ENCODE data around the gene MUC13.

The MUC13 gene

GRCh38 chr3:124907957-124908356, 26.6 kb downstream of the MUC13 start:
- H3K27me3 ChIP-seq (ENCODE audit: control insufficient read depth in 2 of 2, insufficient read depth in 2 of 2, low read length in 2 of 2), result no peaks in the 10 kb centered on the region
- H3K27ac ChIP-seq (ENCODE audit: low read depth in 2 of 2, low read length in 2 of 2), result no peak overlapping the region
- H3K9ac ChIP-seq (ENCODE audit: low read depth in 1 of 2, low read length in 2 of 2), result no peak overlapping the region
- no peak overlapping the region for H3K4me3 ChIP-seq (ENCODE audit: low read length in 2 of 2)
- no peaks in the 10 kb centered on the region for H3K9me3 ChIP-seq (ENCODE audit: control insufficient read depth in 2 of 2, low read length in 2 of 2)
- H3K36me3 ChIP-seq (ENCODE audit: control insufficient read depth in 2 of 2, insufficient read depth in 2 of 2, low read length in 2 of 2), result peaks cover 54 to 64% of the 10 kb centered on the region in 2 donors
- H3K4me1 ChIP-seq (ENCODE audit: control insufficient read depth in 2 of 2, insufficient read depth in 2 of 2, low read length in 2 of 2), result no peaks in the 10 kb centered on the region

GRCh38 chr3:124904835-124905492, 29.6 kb downstream of the MUC13 start:
- H3K4me1 ChIP-seq (ENCODE audit: control insufficient read depth in 2 of 2, insufficient read depth in 2 of 2, low read length in 2 of 2), result no peaks in the 10 kb centered on the region
- peaks cover 31 to 38% of the 10 kb centered on the region in 2 donors for H3K36me3 ChIP-seq (ENCODE audit: control insufficient read depth in 2 of 2, insufficient read depth in 2 of 2, low read length in 2 of 2)
- no peak overlapping the region for H3K9ac ChIP-seq (ENCODE audit: low read depth in 1 of 2, low read length in 2 of 2)
- no peak overlapping the region for H3K27ac ChIP-seq (ENCODE audit: low read depth in 2 of 2, low read length in 2 of 2)
- no peaks in the 10 kb centered on the region for H3K27me3 ChIP-seq (ENCODE audit: control insufficient read depth in 2 of 2, insufficient read depth in 2 of 2, low read length in 2 of 2)
- H3K9me3 ChIP-seq (ENCODE audit: control insufficient read depth in 2 of 2, low read length in 2 of 2), result no peaks in the 10 kb centered on the region
- H3K4me3 ChIP-seq (ENCODE audit: low read length in 2 of 2), result no peak overlapping the region

GRCh38 chr3:124903896-124904834, 30.4 kb downstream of the MUC13 start:
- Histone ChIP-seq H3K9ac (ENCODE audit: low read depth in 1 of 2, low read length in 2 of 2) (no peak overlapping the region), H3K4me1 (ENCODE audit: control insufficient read depth in 2 of 2, insufficient read depth in 2 of 2, low read length in 2 of 2) (no peaks in the 10 kb centered on the region), H3K4me3 (ENCODE audit: low read length in 2 of 2) (no peak overlapping the region), H3K36me3 (ENCODE audit: control insufficient read depth in 2 of 2, insufficient read depth in 2 of 2, low read length in 2 of 2) (peaks cover 27 to 32% of the 10 kb centered on the region in 2 donors), H3K27me3 (ENCODE audit: control insufficient read depth in 2 of 2, insufficient read depth in 2 of 2, low read length in 2 of 2) (no peaks in the 10 kb centered on the region), H3K27ac (ENCODE audit: low read depth in 2 of 2, low read length in 2 of 2) (no peak overlapping the region), H3K9me3 (ENCODE audit: control insufficient read depth in 2 of 2, low read length in 2 of 2) (no peaks in the 10 kb centered on the region)

GRCh38 chr3:124896824-124897526, 37.6 kb downstream of the MUC13 start:
- no peaks in the 10 kb centered on the region for H3K4me1 ChIP-seq (ENCODE audit: control insufficient read depth in 2 of 2, insufficient read depth in 2 of 2, low read length in 2 of 2)
- H3K9ac ChIP-seq (ENCODE audit: low read depth in 1 of 2, low read length in 2 of 2), result no peak overlapping the region
- no peaks in the 10 kb centered on the region for H3K9me3 ChIP-seq (ENCODE audit: control insufficient read depth in 2 of 2, low read length in 2 of 2)
- no peaks in the 10 kb centered on the region for H3K36me3 ChIP-seq (ENCODE audit: control insufficient read depth in 2 of 2, insufficient read depth in 2 of 2, low read length in 2 of 2)
- H3K4me3 ChIP-seq (ENCODE audit: low read length in 2 of 2), result no peak overlapping the region
- H3K27me3 ChIP-seq (ENCODE audit: control insufficient read depth in 2 of 2, insufficient read depth in 2 of 2, low read length in 2 of 2), result no peaks in the 10 kb centered on the region
- H3K27ac ChIP-seq (ENCODE audit: low read depth in 2 of 2, low read length in 2 of 2), result no peak overlapping the region

- no peaks in the 10 kb centered on the region for H3K27me3 ChIP-seq (ENCODE audit: control insufficient read depth in 2 of 2, insufficient read depth in 2 of 2, low read length in 2 of 2)
- no peak overlapping the region for H3K4me3 ChIP-seq (ENCODE audit: low read length in 2 of 2)
- no peak overlapping the region for H3K27ac ChIP-seq (ENCODE audit: low read depth in 2 of 2, low read length in 2 of 2)
- H3K9me3 ChIP-seq (ENCODE audit: control insufficient read depth in 2 of 2, low read length in 2 of 2), result no peaks in the 10 kb centered on the region
- H3K9ac ChIP-seq (ENCODE audit: low read depth in 1 of 2, low read length in 2 of 2), result no peak overlapping the region
- no peaks in the 10 kb centered on the region for H3K4me1 ChIP-seq (ENCODE audit: control insufficient read depth in 2 of 2, insufficient read depth in 2 of 2, low read length in 2 of 2)
- H3K36me3 ChIP-seq (ENCODE audit: control insufficient read depth in 2 of 2, insufficient read depth in 2 of 2, low read length in 2 of 2), result no peaks in the 10 kb centered on the region
Measured at GRCh38 chr3:124895756-124896155, 38.8 kb downstream of the MUC13 start.

GRCh38 chr3:124893526-124893925, 41.0 kb downstream of the MUC13 start:
- H3K9me3 ChIP-seq (ENCODE audit: control insufficient read depth in 2 of 2, low read length in 2 of 2), result no peaks in the 10 kb centered on the region
- H3K9ac ChIP-seq (ENCODE audit: low read depth in 1 of 2, low read length in 2 of 2), result no peak overlapping the region
- no peaks in the 10 kb centered on the region for H3K36me3 ChIP-seq (ENCODE audit: control insufficient read depth in 2 of 2, insufficient read depth in 2 of 2, low read length in 2 of 2)
- H3K27me3 ChIP-seq (ENCODE audit: control insufficient read depth in 2 of 2, insufficient read depth in 2 of 2, low read length in 2 of 2), result no peaks in the 10 kb centered on the region
- H3K27ac ChIP-seq (ENCODE audit: low read depth in 2 of 2, low read length in 2 of 2), result no peak overlapping the region
- no peak overlapping the region for H3K4me3 ChIP-seq (ENCODE audit: low read length in 2 of 2)
- H3K4me1 ChIP-seq (ENCODE audit: control insufficient read depth in 2 of 2, insufficient read depth in 2 of 2, low read length in 2 of 2), result peaks cover 0 to 2% of the 10 kb centered on the region in 2 donors

GRCh38 chr3:124890573-124891190, 43.9 kb downstream of the MUC13 start:
- no peaks in the 10 kb centered on the region for H3K27me3 ChIP-seq (ENCODE audit: control insufficient read depth in 2 of 2, insufficient read depth in 2 of 2, low read length in 2 of 2)
- peaks cover 3 to 11% of the 10 kb centered on the region in 2 donors for H3K4me1 ChIP-seq (ENCODE audit: control insufficient read depth in 2 of 2, insufficient read depth in 2 of 2, low read length in 2 of 2)
- H3K27ac ChIP-seq (ENCODE audit: low read depth in 2 of 2, low read length in 2 of 2), result no peak overlapping the region
- H3K9ac ChIP-seq (ENCODE audit: low read depth in 1 of 2, low read length in 2 of 2), result no peak overlapping the region
- no peak overlapping the region for H3K4me3 ChIP-seq (ENCODE audit: low read length in 2 of 2)
- no peaks in the 10 kb centered on the region for H3K9me3 ChIP-seq (ENCODE audit: control insufficient read depth in 2 of 2, low read length in 2 of 2)
- H3K36me3 ChIP-seq (ENCODE audit: control insufficient read depth in 2 of 2, insufficient read depth in 2 of 2, low read length in 2 of 2), result no peaks in the 10 kb centered on the region

- no peak overlapping the region for H3K27ac ChIP-seq (ENCODE audit: low read depth in 2 of 2, low read length in 2 of 2)
- H3K4me3 ChIP-seq (ENCODE audit: low read length in 2 of 2), result no peak overlapping the region
- H3K27me3 ChIP-seq (ENCODE audit: control insufficient read depth in 2 of 2, insufficient read depth in 2 of 2, low read length in 2 of 2), result no peaks in the 10 kb centered on the region
- H3K9ac ChIP-seq (ENCODE audit: low read depth in 1 of 2, low read length in 2 of 2), result no peak overlapping the region
- peaks cover 3 to 12% of the 10 kb centered on the region in 2 donors for H3K4me1 ChIP-seq (ENCODE audit: control insufficient read depth in 2 of 2, insufficient read depth in 2 of 2, low read length in 2 of 2)
- no peaks in the 10 kb centered on the region for H3K36me3 ChIP-seq (ENCODE audit: control insufficient read depth in 2 of 2, insufficient read depth in 2 of 2, low read length in 2 of 2)
- no peaks in the 10 kb centered on the region for H3K9me3 ChIP-seq (ENCODE audit: control insufficient read depth in 2 of 2, low read length in 2 of 2)
Measured at GRCh38 chr3:124888482-124889441, 45.8 kb downstream of the MUC13 start.

GRCh38 chr3:124887932-124888298, 46.6 kb downstream of the MUC13 start:
- H3K27me3 ChIP-seq (ENCODE audit: control insufficient read depth in 2 of 2, insufficient read depth in 2 of 2, low read length in 2 of 2), result no peaks in the 10 kb centered on the region
- peak overlapping the region; percentile 71 to 74 for H3K4me3 ChIP-seq (ENCODE audit: low read length in 2 of 2)
- peaks cover 3 to 12% of the 10 kb centered on the region in 2 donors for H3K4me1 ChIP-seq (ENCODE audit: control insufficient read depth in 2 of 2, insufficient read depth in 2 of 2, low read length in 2 of 2)
- no peak overlapping the region for H3K9ac ChIP-seq (ENCODE audit: low read depth in 1 of 2, low read length in 2 of 2)
- no peaks in the 10 kb centered on the region for H3K9me3 ChIP-seq (ENCODE audit: control insufficient read depth in 2 of 2, low read length in 2 of 2)
- H3K36me3 ChIP-seq (ENCODE audit: control insufficient read depth in 2 of 2, insufficient read depth in 2 of 2, low read length in 2 of 2), result no peaks in the 10 kb centered on the region
- H3K27ac ChIP-seq (ENCODE audit: low read depth in 2 of 2, low read length in 2 of 2), result no peak overlapping the region
